LNCaP clone FGC (cell line): ENCODE measurements around the gene C16orf89.

Experiments used
- DNase-seq: peaks from one replicate; pipeline ENCODE4 v3.0.0-alpha.2; 2011; ENCODE audit warnings: low read depth
- H3K4me3 ChIP-seq: 2 replicates; pipeline ENCODE4 v1.5.1; 2011; ENCODE audit warnings: mild to moderate bottlenecking, low read depth, low read length, control low read depth
- TF ChIP-seq, protein P1 (sequence below): IDR thresholded peaks from 2 replicates; pipeline ENCODE4 v1.5.1; 2012; ENCODE audit warnings: mild to moderate bottlenecking; ENCODE audit not compliant: control insufficient read depth, insufficient read depth; ENCODE audit errors: extremely low read depth

C16orf89 gene

DNA sequence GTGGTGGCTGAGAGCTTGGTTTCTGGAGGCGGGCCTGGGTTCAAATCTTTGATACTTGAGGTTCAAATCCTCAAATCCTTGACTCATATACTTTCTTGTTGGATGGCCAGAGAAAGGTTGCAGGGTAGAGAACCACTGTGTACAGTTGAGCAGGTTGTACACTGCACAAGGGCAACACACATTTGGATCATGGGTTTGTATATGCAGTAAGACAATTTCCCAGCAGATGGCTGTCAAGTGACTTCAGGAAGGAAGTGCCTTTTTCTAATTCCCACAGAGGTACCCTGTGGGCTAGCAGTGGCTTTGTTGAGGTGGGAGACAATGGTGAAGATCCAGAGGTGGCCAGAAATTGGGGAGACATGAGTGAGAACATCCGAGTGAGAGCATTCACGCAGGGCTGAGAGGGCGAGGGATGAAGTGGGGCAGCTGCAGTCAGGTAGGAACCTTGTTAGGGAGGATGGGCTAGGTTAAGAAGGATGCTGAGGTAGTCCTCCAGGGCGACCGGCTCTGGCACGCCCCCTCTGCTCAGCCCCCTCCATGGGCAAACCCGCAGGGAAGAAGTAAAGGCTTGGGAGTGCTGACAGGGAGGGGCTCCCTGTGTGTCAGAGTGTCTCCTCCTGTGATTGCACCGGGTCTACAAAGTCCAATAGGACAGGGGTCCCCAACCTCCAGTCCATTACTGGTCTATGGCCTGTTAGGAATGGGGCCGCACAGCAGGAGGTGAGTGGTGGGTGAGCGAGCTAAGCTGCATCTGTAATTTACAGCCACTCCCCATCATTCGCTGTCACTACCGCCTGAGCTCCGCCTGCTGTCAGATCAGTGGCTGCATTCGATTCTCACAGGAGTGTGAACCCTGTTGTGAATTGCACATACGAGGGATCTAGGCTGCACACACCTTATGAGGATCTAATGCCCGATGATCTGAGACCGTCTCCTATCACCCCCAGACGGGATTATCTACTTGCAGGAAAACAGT, 2.7 kb downstream of the C16orf89 start:
- H3K4me3 ChIP-seq, result no peak overlapping the region
- no peak for DNase-seq
- TF ChIP-seq, protein P1, sequence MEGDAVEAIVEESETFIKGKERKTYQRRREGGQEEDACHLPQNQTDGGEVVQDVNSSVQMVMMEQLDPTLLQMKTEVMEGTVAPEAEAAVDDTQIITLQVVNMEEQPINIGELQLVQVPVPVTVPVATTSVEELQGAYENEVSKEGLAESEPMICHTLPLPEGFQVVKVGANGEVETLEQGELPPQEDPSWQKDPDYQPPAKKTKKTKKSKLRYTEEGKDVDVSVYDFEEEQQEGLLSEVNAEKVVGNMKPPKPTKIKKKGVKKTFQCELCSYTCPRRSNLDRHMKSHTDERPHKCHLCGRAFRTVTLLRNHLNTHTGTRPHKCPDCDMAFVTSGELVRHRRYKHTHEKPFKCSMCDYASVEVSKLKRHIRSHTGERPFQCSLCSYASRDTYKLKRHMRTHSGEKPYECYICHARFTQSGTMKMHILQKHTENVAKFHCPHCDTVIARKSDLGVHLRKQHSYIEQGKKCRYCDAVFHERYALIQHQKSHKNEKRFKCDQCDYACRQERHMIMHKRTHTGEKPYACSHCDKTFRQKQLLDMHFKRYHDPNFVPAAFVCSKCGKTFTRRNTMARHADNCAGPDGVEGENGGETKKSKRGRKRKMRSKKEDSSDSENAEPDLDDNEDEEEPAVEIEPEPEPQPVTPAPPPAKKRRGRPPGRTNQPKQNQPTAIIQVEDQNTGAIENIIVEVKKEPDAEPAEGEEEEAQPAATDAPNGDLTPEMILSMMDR, result peak; percentile 15; the same call in 1 of the 2 replicates

DNA sequence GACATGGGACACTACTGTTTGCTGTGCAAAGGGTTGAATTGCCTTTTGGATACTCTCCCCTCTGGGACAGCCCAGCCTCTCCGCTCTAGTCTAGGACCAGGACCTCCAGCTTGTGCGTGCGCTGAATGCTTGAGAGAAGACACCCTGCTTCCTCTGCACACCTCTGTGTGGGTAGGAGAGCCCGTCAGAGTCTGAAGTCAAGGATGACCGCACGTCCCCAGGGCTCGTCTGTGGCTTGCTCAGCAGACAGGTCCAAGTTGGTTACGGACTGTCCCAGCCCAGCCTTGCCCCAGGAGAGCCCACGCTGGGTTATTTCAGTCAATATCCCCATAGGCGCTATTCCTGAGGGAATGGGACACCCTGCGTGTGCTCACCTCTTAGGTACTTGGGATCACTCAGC, 3.7 kb downstream of the C16orf89 start:
- TF ChIP-seq, protein P1, result no peak
- H3K4me3 ChIP-seq, result no peak overlapping the region
- no peak for DNase-seq

DNA sequence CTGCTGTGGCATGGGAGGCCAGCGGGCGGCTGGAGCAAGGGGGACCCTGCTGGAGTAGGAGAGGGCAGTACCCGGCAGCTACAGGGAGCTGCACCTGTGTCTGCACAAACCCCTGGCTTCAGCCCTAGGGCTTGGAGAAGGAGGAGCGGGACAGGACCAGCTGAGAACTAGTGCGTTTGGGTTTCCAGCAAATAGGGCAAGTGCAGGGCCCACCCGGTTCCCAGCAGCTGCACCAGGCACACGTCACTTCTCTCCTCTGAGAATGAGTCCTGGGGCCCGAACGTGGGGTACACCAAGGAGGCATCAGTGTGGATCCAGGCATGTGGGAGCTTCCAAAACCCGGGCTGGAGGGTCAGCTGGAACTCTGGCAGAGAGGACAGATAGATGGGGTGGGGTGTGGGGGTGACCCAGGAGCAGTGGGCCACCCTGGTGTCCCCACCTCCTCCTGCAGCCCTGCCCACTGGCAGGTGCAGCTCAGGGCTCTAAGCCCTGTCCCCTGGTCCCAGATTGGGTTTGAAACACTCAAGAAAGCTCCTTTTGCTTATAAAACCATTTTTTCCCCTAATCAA, 5.6 kb downstream of the C16orf89 start:
- TF ChIP-seq, protein P1, result no peak
- no peak for DNase-seq
- no peak overlapping the region for H3K4me3 ChIP-seq

DNA sequence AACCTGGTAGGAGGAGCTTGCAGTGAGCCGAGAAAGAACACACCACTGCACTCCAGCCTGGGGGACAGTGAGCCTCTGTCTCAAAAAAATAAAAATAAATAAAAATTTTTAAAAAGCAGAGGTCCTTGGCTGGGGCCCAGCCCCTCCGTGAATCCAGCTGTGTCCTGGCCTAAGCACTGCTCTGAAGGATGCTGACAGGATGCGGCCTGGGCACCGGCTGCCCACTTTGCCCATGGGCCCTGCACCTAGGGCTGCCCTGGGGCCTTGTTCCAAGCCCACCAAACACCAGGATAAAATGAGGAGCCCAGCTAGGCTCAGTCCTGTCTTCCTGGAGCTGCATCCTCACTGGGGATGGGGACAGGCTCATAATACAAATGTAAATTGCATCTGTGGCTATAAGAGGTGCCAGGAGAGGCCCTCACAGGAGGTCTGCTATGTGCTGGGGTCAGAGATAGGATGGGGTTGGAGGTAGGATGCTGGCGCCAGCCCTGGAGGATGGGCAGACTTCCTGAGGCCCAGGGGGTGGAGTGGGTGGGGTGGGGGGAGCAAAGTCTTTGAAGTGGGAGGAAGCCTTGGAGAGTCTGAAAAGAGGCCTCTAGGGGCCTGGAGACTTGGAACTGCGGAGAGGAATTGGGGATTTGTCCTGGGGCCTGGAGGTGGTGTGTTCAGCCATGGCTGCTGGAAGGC, 6.2 kb downstream of the C16orf89 start:
- TF ChIP-seq, protein P1, result no peak
- DNase-seq, result no peak
- no peak overlapping the region for H3K4me3 ChIP-seq

DNA sequence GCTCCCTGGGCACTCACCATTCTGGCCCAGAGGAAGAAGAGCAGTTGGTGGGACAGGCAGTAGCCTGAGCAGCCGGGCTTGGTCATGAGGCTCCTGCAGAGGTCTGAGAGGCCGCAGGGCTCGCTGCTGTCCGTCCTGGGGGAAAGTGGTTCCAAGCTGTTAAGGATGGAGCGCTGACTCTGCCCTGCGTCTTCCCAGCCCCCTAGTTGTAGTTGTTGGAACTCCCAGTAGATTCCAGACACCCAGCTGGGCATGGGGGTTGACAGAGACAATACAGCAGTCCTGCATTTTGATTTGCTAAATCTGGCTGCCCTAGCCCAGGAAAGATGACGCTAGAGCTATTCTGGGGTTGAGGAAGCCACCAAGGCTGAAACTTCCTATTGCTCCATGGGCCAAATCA, 7.3 kb downstream of the C16orf89 start:
- DNase-seq, result no peak
- no peak overlapping the region for H3K4me3 ChIP-seq
- TF ChIP-seq, protein P1, result no peak

DNA sequence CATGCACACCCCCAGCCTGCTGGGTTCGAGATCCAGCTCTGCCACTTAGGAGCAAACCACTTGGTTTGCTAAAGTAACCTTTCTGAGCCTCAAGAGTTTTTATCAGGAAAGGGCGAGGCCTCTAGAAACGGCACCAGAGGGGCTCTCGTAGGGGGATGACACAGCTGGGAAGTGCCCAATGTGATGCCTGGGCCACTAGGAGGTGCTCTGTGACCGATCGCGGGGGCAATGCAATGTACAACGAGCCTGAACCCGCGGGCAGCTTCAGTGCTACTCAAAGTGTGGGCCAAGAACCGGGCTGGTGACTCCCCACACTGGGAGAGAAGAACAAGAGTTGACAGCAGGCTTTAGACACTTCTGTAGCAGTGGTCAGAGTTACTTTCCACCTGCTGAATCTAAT, 9.4 kb downstream of the C16orf89 start:
- H3K4me3 ChIP-seq, result no peak overlapping the region
- no peak for DNase-seq
- TF ChIP-seq, protein P1, result peak; percentile 40
